Neural progenitor cell (in vitro differentiated cells): ENCODE data around the gene PRG3. TPM values are rescaled to one million over a fixed set of nuclear protein-coding genes. Genes with fewer than 3 reads are reported as not detected.

ENCODE experiments used
- DNase-seq: peaks from one replicate; pipeline ENCODE4 v3.0.0-alpha.2; 2016; ENCODE audit warnings: low spot score
- H2AFZ ChIP-seq: fragments of 200-600 bp; sonication (generic); replicated peaks from 2 replicates; pipeline ENCODE4 v1.6.1; 2016; ENCODE audit warnings: antibody characterized with exemption
- H3F3A ChIP-seq: fragments of 200-600 bp; sonication (generic); 2 replicates; pipeline ENCODE4 v1.6.1; 2016; ENCODE audit warnings: antibody characterized with exemption, low read depth
- H3K27ac ChIP-seq: fragments of 200-600 bp; sonication (generic); 2 replicates; pipeline ENCODE4 v1.5.1; 2016; ENCODE audit warnings: mild to moderate bottlenecking
- H3K27me3 ChIP-seq: fragments of 200-600 bp; sonication (generic); 2 replicates; pipeline ENCODE4 v1.6.1; 2016; ENCODE audit warnings: mild to moderate bottlenecking, moderate library complexity
- H3K36me3 ChIP-seq: fragments of 200-600 bp; sonication (generic); 2 replicates; pipeline ENCODE4 v1.5.1; 2016
- H3K4me1 ChIP-seq: fragments of 200-600 bp; sonication (generic); 2 replicates; pipeline ENCODE4 v1.6.1; 2016; ENCODE audit warnings: mixed run types
- H3K4me2 ChIP-seq: fragments of 200-600 bp; sonication (generic); 2 replicates; pipeline ENCODE4 v1.6.1; 2016
- H3K4me3 ChIP-seq: fragments of 200-600 bp; sonication (generic); 2 replicates; pipeline ENCODE4 v1.5.1; 2016
- H3K79me2 ChIP-seq: fragments of 200-600 bp; sonication (generic); 2 replicates; pipeline ENCODE4 v1.6.1; 2016; ENCODE audit warnings: low read depth
- H3K9ac ChIP-seq: fragments of 200-600 bp; sonication (generic); 2 replicates; pipeline ENCODE4 v1.6.1; 2016
- H3K9me3 ChIP-seq: fragments of 200-600 bp; sonication (generic); 2 replicates; pipeline ENCODE4 v1.5.1; 2016; ENCODE audit warnings: low read depth
- H4K20me1 ChIP-seq: fragments of 200-600 bp; sonication (generic); 2 replicates; pipeline ENCODE4 v1.6.1; 2016; ENCODE audit warnings: low read depth
- H3K27ac Mint-ChIP-seq: 3 replicates; pipeline ENCODE4 v1.8.0; 2021; ENCODE audit warnings: mixed read lengths
- H3K27me3 Mint-ChIP-seq: 2 replicates; pipeline ENCODE4 v1.8.0; 2022; ENCODE audit warnings: low read depth, mild to moderate bottlenecking, inconsistent platforms, moderate library complexity, mixed read lengths; ENCODE audit not compliant: insufficient read depth
- H3K36me3 Mint-ChIP-seq: 3 replicates; pipeline ENCODE4 v1.8.0; 2021; ENCODE audit warnings: mixed read lengths
- H3K4me1 Mint-ChIP-seq: 3 replicates; pipeline ENCODE4 v1.8.0; 2021; ENCODE audit warnings: mixed read lengths
- H3K4me3 Mint-ChIP-seq: 3 replicates; pipeline ENCODE4 v1.8.0; 2021; ENCODE audit warnings: mild to moderate bottlenecking, moderate library complexity, mixed read lengths
- H3K9me3 Mint-ChIP-seq: 3 replicates; pipeline ENCODE4 v1.8.0; 2020; ENCODE audit warnings: mixed read lengths
- EZH2 ChIP-seq: fragments of 200-600 bp; sonication (generic); IDR thresholded peaks from 2 replicates; pipeline ENCODE4 v1.6.1; 2017; ENCODE audit warnings: antibody characterized with exemption, mild to moderate bottlenecking, moderate library complexity
- EZH2phosphoT487 ChIP-seq: fragments of 200-600 bp; sonication (generic); IDR thresholded peaks from 2 replicates; pipeline ENCODE4 v1.6.1; 2017; ENCODE audit warnings: antibody characterized with exemption
- total RNA-seq: library from RNA; depleted of rRNA; stranded (reverse); fragments of >200 nt; gene quantifications from 2 replicates; pipeline ENCODE4 v1.2.3, GENCODE V29; 2015; ENCODE audit warnings: low replicate concordance
- TF ChIP-seq, protein P1 (sequence below): fragments of 200-600 bp; sonication (generic); IDR thresholded peaks from 2 replicates; pipeline ENCODE4 v1.5.1; 2017; ENCODE audit warnings: antibody characterized with exemption, mild to moderate bottlenecking

PRG3 gene
- total RNA-seq, 1 donor from 2014 or later = not detected

GRCh38 chr11:57419146-57419545, 38.2 kb upstream of the PRG3 start:
- Histone ChIP-seq H3K79me2 (no peaks in the 10 kb centered on the region), H2AFZ (no peak overlapping the region), H3K9ac (no peak overlapping the region), H3K4me2 (no peak overlapping the region), H3F3A (no peaks in the 10 kb centered on the region), H3K9me3 (no peaks in the 10 kb centered on the region), H4K20me1 (no peaks in the 10 kb centered on the region), H3K27me3 (no peaks in the 10 kb centered on the region), H3K36me3 (no peaks in the 10 kb centered on the region), H3K4me3 (no peak overlapping the region), H3K4me1 (no peaks in the 10 kb centered on the region), H3K27ac (no peak overlapping the region)
- peaks cover 3% of the 10 kb centered on the region for H3K4me1 Mint-ChIP-seq
- no peak for DNase-seq
- H3K27ac Mint-ChIP-seq = no peak overlapping the region
- peaks cover 4% of the 10 kb centered on the region for H3K36me3 Mint-ChIP-seq
- H3K27me3 Mint-ChIP-seq = peaks cover 4% of the 10 kb centered on the region
- TF ChIP-seq, protein P1, sequence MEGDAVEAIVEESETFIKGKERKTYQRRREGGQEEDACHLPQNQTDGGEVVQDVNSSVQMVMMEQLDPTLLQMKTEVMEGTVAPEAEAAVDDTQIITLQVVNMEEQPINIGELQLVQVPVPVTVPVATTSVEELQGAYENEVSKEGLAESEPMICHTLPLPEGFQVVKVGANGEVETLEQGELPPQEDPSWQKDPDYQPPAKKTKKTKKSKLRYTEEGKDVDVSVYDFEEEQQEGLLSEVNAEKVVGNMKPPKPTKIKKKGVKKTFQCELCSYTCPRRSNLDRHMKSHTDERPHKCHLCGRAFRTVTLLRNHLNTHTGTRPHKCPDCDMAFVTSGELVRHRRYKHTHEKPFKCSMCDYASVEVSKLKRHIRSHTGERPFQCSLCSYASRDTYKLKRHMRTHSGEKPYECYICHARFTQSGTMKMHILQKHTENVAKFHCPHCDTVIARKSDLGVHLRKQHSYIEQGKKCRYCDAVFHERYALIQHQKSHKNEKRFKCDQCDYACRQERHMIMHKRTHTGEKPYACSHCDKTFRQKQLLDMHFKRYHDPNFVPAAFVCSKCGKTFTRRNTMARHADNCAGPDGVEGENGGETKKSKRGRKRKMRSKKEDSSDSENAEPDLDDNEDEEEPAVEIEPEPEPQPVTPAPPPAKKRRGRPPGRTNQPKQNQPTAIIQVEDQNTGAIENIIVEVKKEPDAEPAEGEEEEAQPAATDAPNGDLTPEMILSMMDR = no peak
- no peak for TF ChIP-seq EZH2
- H3K4me3 Mint-ChIP-seq = no peak overlapping the region
- H3K9me3 Mint-ChIP-seq = no peaks in the 10 kb centered on the region

GRCh38 chr11:57418131-57418530, 37.2 kb upstream of the PRG3 start:
- no peak overlapping the region for H3K4me2 ChIP-seq
- no peaks in the 10 kb centered on the region for H3K27me3 ChIP-seq
- no peaks in the 10 kb centered on the region for H3K79me2 ChIP-seq
- H3K36me3 Mint-ChIP-seq = peaks cover 13% of the 10 kb centered on the region
- H3K4me3 Mint-ChIP-seq = no peak overlapping the region
- no peaks in the 10 kb centered on the region for H4K20me1 ChIP-seq
- peaks cover 6% of the 10 kb centered on the region for H3K27me3 Mint-ChIP-seq
- no peaks in the 10 kb centered on the region for H3K4me1 Mint-ChIP-seq
- no peak for DNase-seq
- no peaks in the 10 kb centered on the region for H3K4me1 ChIP-seq
- H3K36me3 ChIP-seq = no peaks in the 10 kb centered on the region
- no peaks in the 10 kb centered on the region for H3F3A ChIP-seq
- H3K4me3 ChIP-seq = no peak overlapping the region
- TF ChIP-seq, protein P1 = no peak
- TF ChIP-seq EZH2 = no peak
- TF ChIP-seq EZH2phosphoT487 = no peak
- no peak overlapping the region for H2AFZ ChIP-seq
- no peaks in the 10 kb centered on the region for H3K9me3 Mint-ChIP-seq
- no peak overlapping the region for H3K9ac ChIP-seq
- H3K27ac ChIP-seq = no peak overlapping the region
- no peak overlapping the region for H3K27ac Mint-ChIP-seq
- H3K9me3 ChIP-seq = no peaks in the 10 kb centered on the region

GRCh38 chr11:57417056-57417455, 36.1 kb upstream of the PRG3 start:
- Mint-ChIP-seq H3K27me3 (peaks cover 6% of the 10 kb centered on the region), H3K27ac (no peak overlapping the region), H3K4me3 (no peak overlapping the region), H3K9me3 (no peaks in the 10 kb centered on the region), H3K4me1 (no peaks in the 10 kb centered on the region), H3K36me3 (peaks cover 15% of the 10 kb centered on the region)
- H3K27me3 ChIP-seq = no peaks in the 10 kb centered on the region
- no peaks in the 10 kb centered on the region for H4K20me1 ChIP-seq
- H3K4me2 ChIP-seq = no peak overlapping the region
- no peaks in the 10 kb centered on the region for H3K4me1 ChIP-seq
- no peak overlapping the region for H3K27ac ChIP-seq
- no peak for DNase-seq
- H3K4me3 ChIP-seq = no peak overlapping the region
- TF ChIP-seq EZH2phosphoT487 (no peak), EZH2 (no peak)
- TF ChIP-seq, protein P1 = no peak
- no peaks in the 10 kb centered on the region for H3K9me3 ChIP-seq
- H3K9ac ChIP-seq = no peak overlapping the region
- no peaks in the 10 kb centered on the region for H3K36me3 ChIP-seq
- H3K79me2 ChIP-seq = no peaks in the 10 kb centered on the region
- no peak overlapping the region for H2AFZ ChIP-seq
- H3F3A ChIP-seq = no peaks in the 10 kb centered on the region

DNA sequence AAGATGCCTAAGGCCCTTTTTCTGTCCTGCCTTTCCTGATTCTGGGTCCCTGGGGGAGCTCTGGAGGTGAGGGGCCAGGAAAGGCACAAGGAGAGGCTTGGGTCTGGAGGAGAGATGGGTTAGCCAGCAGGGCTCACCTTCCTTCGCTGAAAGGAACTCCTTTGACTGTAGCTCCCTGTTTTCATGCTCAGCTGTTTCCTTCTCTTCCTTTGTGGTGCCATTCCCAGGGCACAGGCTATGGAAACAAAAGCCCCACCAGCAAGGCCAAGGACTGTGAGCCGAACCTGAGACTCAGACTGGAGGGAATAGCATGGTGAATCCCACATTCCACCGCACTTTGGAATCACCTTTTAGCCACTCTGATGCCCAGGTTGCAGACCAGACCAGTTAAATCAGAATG, 35.5 kb upstream of the PRG3 start:
- H3K9ac ChIP-seq = no peak overlapping the region
- peaks cover 15% of the 10 kb centered on the region for H3K36me3 Mint-ChIP-seq
- no peaks in the 10 kb centered on the region for H3K27me3 ChIP-seq
- H3K27ac Mint-ChIP-seq = no peak overlapping the region
- H4K20me1 ChIP-seq = no peaks in the 10 kb centered on the region
- no peaks in the 10 kb centered on the region for H3K79me2 ChIP-seq
- no peak overlapping the region for H3K4me2 ChIP-seq
- no peak overlapping the region for H2AFZ ChIP-seq
- H3K27ac ChIP-seq = no peak overlapping the region
- DNase-seq = no peak
- TF ChIP-seq EZH2phosphoT487 = no peak
- no peak for TF ChIP-seq EZH2
- TF ChIP-seq, protein P1 = no peak
- no peaks in the 10 kb centered on the region for H3F3A ChIP-seq
- H3K27me3 Mint-ChIP-seq = peaks cover 6% of the 10 kb centered on the region
- H3K9me3 ChIP-seq = no peaks in the 10 kb centered on the region
- H3K36me3 ChIP-seq = no peaks in the 10 kb centered on the region
- no peaks in the 10 kb centered on the region for H3K9me3 Mint-ChIP-seq
- H3K4me3 Mint-ChIP-seq = no peak overlapping the region
- H3K4me1 Mint-ChIP-seq = no peaks in the 10 kb centered on the region
- no peak overlapping the region for H3K4me3 ChIP-seq
- H3K4me1 ChIP-seq = no peaks in the 10 kb centered on the region
